Uterus (tissue), 2 donors: ENCODE results near the gene GLIS1.

Experiments
- CTCF ChIP-seq, 4 experiments: fragments of 200-600 bp in 2 of 4; fragments of 450-650 bp in 2 of 4; sonication (generic) in 2 of 4; IDR thresholded peaks; one replicate each; pipeline ENCODE4 v1.5.1; 2016 to 2019; ENCODE audit warnings: antibody characterized with exemption in 4 of 4, mild to moderate bottlenecking in 2 of 4, moderate library complexity in 1 of 4
- POLR2A ChIP-seq, 2 donors: fragments of 450-650 bp; IDR thresholded peaks; one replicate each; pipeline ENCODE4 v1.6.1; 2016; ENCODE audit warnings: antibody characterized with exemption in 2 of 2, mild to moderate bottlenecking in 1 of 2, moderate library complexity in 1 of 2

- TF ChIP-seq CTCF (IDR thresholded peaks at IDR 0.05) (no peak), POLR2A (IDR thresholded peaks at IDR 0.05) (no peak)
These were observed 137.8 kb downstream of the GLIS1 start for GRCh38 chr1:53601031-53601745.
